Activated CD4-positive, alpha-beta T cell treated with anti-CD3 and anti-CD28 coated beads for 24 hours (primary cell): ENCODE results near the gene EID3.
"Not testable (repeated sequence)": the region's sequence is repeated elsewhere in the genome, so short reads cannot be mapped to it uniquely, and the experiment has no call there.

Experiments
- DNase-seq, 2 donors: peaks; one replicate each; pipeline ENCODE4 v3.0.0-alpha.2; 2020; ENCODE audit warnings: low read depth in 2 of 2

Gene EID3

DNA sequence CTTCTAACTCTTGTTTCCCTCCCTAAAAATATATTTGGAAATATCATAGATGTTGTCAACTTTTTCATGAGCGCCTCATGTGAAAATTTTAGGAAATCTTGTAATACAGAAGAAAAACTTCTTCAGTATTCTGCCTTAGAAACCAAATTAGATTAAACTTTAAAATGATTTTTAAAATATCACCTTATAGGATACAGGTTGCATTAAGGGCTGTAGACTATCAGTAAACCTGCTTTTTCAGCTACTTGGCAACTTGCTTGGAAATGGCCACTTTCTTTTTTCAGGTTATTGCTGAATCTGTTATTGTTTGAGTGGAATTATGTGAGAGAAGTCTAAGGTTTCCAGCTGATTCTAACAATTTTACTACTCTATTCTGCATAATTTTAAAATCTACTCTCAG is 9.1 kb downstream of the EID3 start:
- DNase-seq, result no peak

DNA sequence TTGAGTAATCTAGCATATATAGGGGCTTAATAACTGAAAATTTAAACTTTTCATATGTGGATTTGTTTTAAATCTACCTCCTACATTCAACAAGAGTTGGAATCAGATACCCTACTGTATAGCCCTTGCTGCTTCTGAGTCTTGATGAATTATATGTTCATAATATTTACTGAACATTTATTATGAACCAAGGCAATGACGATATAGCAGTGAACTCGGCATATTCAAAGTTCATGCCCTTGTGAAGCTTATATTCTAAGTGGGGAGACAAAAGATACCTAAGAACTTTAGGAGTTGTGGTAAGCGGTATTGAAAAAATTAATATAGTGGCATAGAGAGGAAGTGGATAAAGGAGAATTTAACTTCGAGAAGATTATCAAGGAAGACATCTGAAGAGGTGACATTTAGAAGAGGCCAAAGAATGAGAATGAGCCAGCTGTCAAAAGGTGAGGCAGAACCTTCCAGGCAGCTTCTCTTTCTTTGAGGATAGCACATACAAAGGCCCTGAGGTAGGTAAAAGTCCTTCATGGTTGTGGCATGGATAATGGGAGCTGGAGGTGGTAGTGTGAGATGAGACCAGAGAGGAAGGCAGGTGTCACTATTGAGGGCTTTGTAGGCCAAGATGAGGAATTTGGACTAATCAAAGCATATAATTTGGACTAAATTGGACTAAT is 10.2 kb downstream of the EID3 start:
- no peak for DNase-seq

GRCh38 chr12:104314242-104314614 is 10.7 kb downstream of the EID3 start:
- no peak for DNase-seq

GRCh38 chr12:104315326-104316224 is 12.0 kb downstream of the EID3 start:
- no peak for DNase-seq

DNA sequence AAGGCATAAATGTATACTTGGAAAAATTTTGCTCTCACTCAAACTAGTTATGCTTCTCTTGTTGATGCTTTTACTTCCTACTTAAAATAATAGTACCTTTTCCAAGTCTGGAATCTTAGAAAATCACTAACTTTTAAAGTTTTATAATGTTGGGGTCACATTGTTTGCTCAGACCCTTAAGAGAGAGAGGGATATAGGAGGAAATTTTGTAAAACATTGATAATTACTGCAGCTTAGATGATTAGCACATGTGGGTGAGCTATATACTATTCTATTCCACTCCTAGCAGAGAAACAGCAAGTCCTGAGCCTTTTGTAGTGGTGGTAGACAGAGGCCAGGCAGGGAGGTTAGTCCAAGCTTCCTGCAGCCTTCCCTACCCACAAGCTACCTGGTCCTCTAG is 13.4 kb downstream of the EID3 start:
- no peak for DNase-seq

GRCh38 chr12:104317538-104318210 is 14.1 kb downstream of the EID3 start:
- DNase-seq, result no peak

DNA sequence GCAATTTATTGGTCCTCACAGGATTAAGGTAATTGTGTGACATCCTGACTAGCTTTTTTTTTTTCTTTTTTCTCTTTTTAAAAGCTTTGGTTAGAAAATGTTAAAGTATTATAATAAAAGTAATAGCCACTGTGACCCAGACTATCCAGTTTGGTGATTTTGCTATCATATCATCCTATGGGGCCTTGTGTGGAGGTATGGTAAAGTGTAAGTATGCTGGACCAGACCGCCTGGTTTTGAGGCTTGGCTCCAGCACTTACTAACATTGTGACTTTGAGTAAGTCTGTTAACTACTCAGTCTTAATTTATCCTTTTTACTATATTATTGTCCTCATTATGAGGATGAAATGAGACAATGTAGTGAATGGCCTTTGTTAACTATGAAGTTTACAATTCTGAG is 15.5 kb downstream of the EID3 start:
- DNase-seq, result no peak

DNA sequence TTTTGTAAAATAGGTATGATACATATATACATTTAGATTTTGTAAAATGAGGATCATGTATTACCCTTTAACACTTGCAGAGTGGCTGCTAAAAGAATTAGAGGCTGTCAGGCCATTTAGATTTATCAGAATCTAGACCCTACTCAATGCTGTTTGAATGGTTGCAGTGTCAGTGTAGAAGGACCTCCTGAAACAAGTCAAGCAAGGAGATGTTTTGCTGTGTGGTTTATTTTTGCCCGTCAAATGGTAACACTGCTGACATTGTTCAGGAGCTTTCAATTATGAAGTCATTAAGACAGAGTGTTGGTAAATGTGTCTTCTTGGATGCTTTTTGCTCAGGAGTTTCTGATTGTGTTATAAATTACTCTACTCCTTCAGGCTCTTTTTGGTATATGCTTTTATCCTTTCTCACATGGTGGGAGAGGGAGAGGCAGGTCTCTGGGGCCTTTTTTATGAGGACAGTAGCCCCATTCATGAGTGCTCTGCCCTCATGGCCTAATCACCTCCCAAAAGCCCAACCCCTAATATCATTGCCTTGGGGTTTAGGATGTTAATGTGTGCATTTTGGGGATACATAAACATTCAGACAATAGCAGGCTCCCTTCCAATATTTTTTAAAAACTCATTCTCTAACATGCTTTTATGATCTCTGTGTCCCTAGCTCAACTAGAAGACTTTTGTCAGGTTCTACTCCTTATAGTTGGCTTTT is 16.5 kb downstream of the EID3 start:
- DNase-seq, result no peak

DNA sequence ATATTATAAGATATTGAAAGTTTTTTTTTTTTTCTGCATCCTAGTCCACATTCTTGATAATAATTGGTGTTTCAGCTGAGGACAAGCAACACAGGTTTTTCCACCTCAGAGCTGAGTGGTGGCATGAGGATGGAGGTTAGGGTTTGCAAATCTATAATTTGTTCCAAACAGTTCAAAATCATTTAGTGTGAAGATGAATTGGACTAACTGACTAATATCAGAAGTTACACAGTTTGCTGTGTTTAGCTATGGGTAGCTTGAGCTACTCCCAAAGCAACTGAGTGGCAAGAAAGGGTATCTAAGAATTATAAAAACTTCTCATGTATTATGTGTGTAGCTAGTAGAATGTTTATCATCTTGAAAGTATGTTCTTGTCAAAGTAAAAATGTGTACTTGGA is 17.1 kb downstream of the EID3 start:
- DNase-seq, result no peak

- no peak for DNase-seq
Observed at GRCh38 chr12:104321949-104322348, 18.4 kb downstream of the EID3 start.

- DNase-seq, result not testable (repeated sequence)
Observed at GRCh38 chr12:104322533-104322932, 19.0 kb downstream of the EID3 start.

- DNase-seq, result no peak
Observed at GRCh38 chr12:104323899-104324298, 20.4 kb downstream of the EID3 start.

DNA sequence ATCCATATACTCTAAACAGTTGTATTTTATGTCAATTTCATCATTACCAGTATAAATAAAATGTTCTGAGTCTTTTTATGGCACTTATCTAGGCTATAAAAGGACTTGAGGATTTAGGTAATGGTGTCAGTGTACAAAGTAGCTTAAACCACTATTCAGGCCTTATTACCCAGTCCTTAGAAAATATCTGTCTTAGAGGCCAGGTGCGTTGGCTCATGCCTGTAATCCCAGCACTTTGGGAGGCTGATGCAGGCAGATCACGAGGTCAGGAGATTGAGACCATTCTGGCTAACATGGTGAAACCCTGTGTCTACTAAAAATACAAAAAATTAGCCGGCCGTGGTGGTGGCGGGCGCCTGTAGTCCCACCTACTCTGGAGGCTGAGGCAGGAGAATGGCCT is 24.7 kb downstream of the EID3 start:
- not testable (repeated sequence) for DNase-seq

- DNase-seq, result no peak
Observed at GRCh38 chr12:104328790-104329189, 25.3 kb downstream of the EID3 start.

GRCh38 chr12:104329707-104330532 is 26.4 kb downstream of the EID3 start:
- DNase-seq, result no peak

DNA sequence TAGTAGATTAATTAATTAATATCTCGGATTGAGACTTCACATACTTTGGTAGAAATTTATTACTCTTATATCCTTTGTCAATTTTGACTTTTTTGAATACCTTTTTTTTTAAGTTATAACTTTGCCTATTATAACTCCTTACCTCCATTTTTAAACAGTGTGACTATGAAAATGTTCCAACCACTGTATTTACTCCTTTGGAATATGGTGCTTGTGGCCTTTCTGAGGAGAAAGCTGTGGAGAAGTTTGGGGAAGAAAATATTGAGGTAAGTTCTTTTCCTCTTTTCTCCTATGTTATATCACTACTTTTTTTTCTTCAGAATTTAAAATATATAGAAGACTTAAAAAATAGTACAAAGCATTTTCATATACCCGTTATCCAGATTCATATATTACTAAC is 27.8 kb downstream of the EID3 start:
- no peak for DNase-seq

GRCh38 chr12:104332273-104332672 is 28.7 kb downstream of the EID3 start:
- DNase-seq, result not testable (repeated sequence)

DNA sequence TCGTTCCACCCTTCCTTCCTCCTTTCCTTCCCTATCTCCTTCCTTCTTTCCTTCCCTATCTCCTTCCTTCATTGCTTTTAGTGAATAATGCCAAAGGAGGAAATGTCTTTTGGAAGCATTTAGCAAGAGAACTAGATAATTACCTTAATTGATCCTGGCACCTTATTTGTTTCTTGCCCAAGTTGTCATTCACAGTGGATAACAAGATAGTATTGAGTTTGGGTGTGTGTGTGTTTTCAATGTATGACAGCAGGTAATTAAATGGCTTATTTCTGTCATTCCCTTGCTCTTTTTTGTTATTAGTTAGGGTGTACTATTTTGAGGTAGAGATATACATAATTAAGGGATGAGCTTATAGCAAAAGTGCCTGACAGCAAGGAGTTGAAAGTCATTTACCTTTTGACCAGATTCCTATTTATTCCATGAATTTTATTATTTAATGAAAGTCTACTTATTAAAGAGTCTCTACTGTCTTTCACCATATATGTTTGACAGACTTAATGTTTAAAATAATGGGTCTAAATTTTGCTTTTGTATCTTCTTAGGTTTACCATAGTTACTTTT is 30.2 kb downstream of the EID3 start:
- DNase-seq, result no peak

GRCh38 chr12:104334581-104334980 is 31.0 kb downstream of the EID3 start:
- no peak for DNase-seq

GRCh38 chr12:104336115-104336514 is 32.6 kb downstream of the EID3 start:
- no peak for DNase-seq

GRCh38 chr12:104337030-104337558 is 33.6 kb downstream of the EID3 start:
- no peak for DNase-seq
